Measurements from ENCODE around the gene COL19A1. TPM values are rescaled to one million over a fixed set of nuclear protein-coding genes. Genes with fewer than 3 reads are reported as not detected.

The COL19A1 gene
- total RNA-seq, 1 experiment from 2014 or later = not detected

GRCh38 chr6:69913361-69913760 lies 47.0 kb downstream of the COL19A1 start:
- TF ChIP-seq CTCF (IDR thresholded peaks at IDR 0.05) = no peak
- TF ChIP-seq SIN3A (IDR thresholded peaks at IDR 0.05; ENCODE audit: borderline replicate concordance, insufficient read depth, low read depth, low read length) = no peak
- CTCF ChIA-PET = no interaction called here

GRCh38 chr6:69914015-69914485 lies 47.7 kb downstream of the COL19A1 start:
- H3K4me3 ChIP-seq (ENCODE audit: low read depth in 2 of 2, low read length in 2 of 2) = no peak overlapping the region
- no peaks in the 10 kb centered on the region for H3K36me3 ChIP-seq (ENCODE audit: control insufficient read depth, insufficient read depth, low read length)
- no peak overlapping the region for H3K27ac ChIP-seq (ENCODE audit: low read length)
- TF ChIP-seq REST (IDR thresholded peaks at IDR 0.05; ENCODE audit: insufficient read depth in 1 of 2, low read depth in 2 of 2, low read length in 1 of 2) (no peak), CTCF (IDR thresholded peaks at IDR 0.05) (0 out of 2 replicates have a peak, but pooled peaks have one; percentile 8)
- DNase-seq (ENCODE audit: low read depth, low spot score) (no peak), ATAC-seq (no peak)
- intact Hi-C loops (cut with micrococcal nuclease; ENCODE audit: unreplicated experiment) = no loop called here
- POLR2A ChIA-PET = no interaction called here
- no peaks in the 10 kb centered on the region for H3K4me1 ChIP-seq (ENCODE audit: control insufficient read depth, insufficient read depth, low read length)
- no TSS peak for BruUV-seq (replicated peaks)
- H3K9me3 ChIP-seq (ENCODE audit: control insufficient read depth, insufficient read depth, low read depth, low read length) = no peaks in the 10 kb centered on the region
- CTCF ChIA-PET = no interaction called here
- H3K27me3 ChIP-seq (ENCODE audit: control insufficient read depth, insufficient read depth, low read length) = no peaks in the 10 kb centered on the region
- in situ Hi-C loops (cut with HindIII; ENCODE audit: low pct_unique_long_range_greater_than_20kb, low sequenced_read_pairs) = no loop called here

More at GRCh38 chr6:69913361-69913760, 47.0 kb downstream of the COL19A1 start:
- H3K27ac ChIP-seq (ENCODE audit: low read length) = no peak overlapping the region
- in situ Hi-C loops (cut with HindIII; ENCODE audit: low pct_unique_long_range_greater_than_20kb, low sequenced_read_pairs) = no loop called here
- BruUV-seq (replicated peaks) = no TSS peak
- intact Hi-C loops (cut with micrococcal nuclease; ENCODE audit: unreplicated experiment) = no loop called here
- DNase-seq (ENCODE audit: low read depth, low spot score) (no peak), ATAC-seq (no peak)
- no peak overlapping the region for H3K4me3 ChIP-seq (ENCODE audit: low read depth in 2 of 2, low read length in 2 of 2)
- H3K4me1 ChIP-seq (ENCODE audit: control insufficient read depth, insufficient read depth, low read length) = no peaks in the 10 kb centered on the region
- no peaks in the 10 kb centered on the region for H3K36me3 ChIP-seq (ENCODE audit: control insufficient read depth, insufficient read depth, low read length)
- POLR2A ChIA-PET = no interaction called here
- H3K27me3 ChIP-seq (ENCODE audit: control insufficient read depth, insufficient read depth, low read length) = no peaks in the 10 kb centered on the region
- H3K9me3 ChIP-seq (ENCODE audit: control insufficient read depth, insufficient read depth, low read depth, low read length) = no peaks in the 10 kb centered on the region

GRCh38 chr6:69915346-69915745 lies 49.0 kb downstream of the COL19A1 start:
- intact Hi-C loops (cut with micrococcal nuclease; ENCODE audit: unreplicated experiment) (no loop called here), in situ Hi-C loops (cut with HindIII; ENCODE audit: low pct_unique_long_range_greater_than_20kb, low sequenced_read_pairs) (no loop called here)
- Histone ChIP-seq H3K27ac (ENCODE audit: low read length) (no peak overlapping the region), H3K9me3 (ENCODE audit: control insufficient read depth, insufficient read depth, low read depth, low read length) (no peaks in the 10 kb centered on the region), H3K27me3 (ENCODE audit: control insufficient read depth, insufficient read depth, low read length) (no peaks in the 10 kb centered on the region), H3K4me1 (ENCODE audit: control insufficient read depth, insufficient read depth, low read length) (no peaks in the 10 kb centered on the region), H3K36me3 (ENCODE audit: control insufficient read depth, insufficient read depth, low read length) (no peaks in the 10 kb centered on the region), H3K4me3 (ENCODE audit: low read depth in 2 of 2, low read length in 2 of 2) (no peak overlapping the region)
- no peak for DNase-seq (ENCODE audit: low read depth, low spot score)
- TF ChIP-seq CTCF (IDR thresholded peaks at IDR 0.05) (no peak), REST (IDR thresholded peaks at IDR 0.05; ENCODE audit: insufficient read depth in 1 of 2, low read depth in 2 of 2, low read length in 1 of 2) (no peak), SIN3A (IDR thresholded peaks at IDR 0.05; ENCODE audit: borderline replicate concordance, insufficient read depth, low read depth, low read length) (no peak), POLR2AphosphoS5 (IDR thresholded peaks at IDR 0.05; ENCODE audit: low read depth, low read length) (no peak), TCF7L2 (IDR thresholded peaks at IDR 0.05; ENCODE audit: low read depth, low read length) (no peak)
- ChIA-PET CTCF (no interaction called here), POLR2A (no interaction called here)
- BruUV-seq (replicated peaks) = no TSS peak
- no peak for ATAC-seq
